HG02588 (cell line): ENCODE measurements around the gene GRM7.

Source experiments
- ATAC-seq: cut with Tn5 transposase; IDR thresholded peaks from one replicate; pipeline ENCODE4 v1.9.1; 2021; ENCODE audit warnings: mild to moderate bottlenecking, moderate library complexity; ENCODE audit not compliant: unreplicated experiment

The GRM7 gene

DNA sequence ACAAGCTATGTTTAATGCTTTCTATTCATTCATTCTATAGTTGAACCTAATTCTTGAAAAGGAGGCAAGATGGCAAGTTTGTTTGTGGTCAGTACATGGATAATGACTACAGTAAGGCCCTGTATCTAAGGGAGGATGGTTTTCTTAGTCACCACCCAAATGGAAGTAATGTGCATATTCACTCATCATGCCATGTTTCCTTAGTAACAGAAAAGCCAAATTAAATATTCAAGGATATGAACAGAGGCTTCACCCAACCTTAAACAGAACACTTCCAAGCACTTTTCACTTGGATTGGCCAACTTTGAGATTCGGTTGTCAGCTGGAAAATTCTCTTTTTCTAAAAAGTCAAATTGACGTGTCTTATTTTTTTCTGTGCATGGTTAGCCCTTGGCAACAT, 835.4 kb downstream of the GRM7 start:
- ATAC-seq: no peak

DNA sequence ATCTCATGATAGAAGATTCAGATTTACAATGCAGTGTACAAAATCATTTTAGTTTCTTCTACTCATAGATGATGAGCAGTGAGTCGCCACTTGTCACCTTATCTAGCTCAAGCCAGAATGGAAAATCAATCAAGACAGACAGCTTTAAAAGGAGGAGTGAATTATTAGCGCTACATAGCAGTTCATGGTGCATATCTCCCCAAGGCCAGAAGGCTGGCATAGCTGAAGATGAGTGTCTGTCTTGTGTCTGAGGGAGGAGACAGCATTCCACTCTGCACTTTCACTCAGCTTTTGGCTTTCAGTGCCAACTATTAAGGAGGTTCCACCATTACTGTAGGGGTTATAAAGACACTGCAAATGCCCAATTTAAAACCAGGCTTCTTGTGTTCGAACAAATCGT, 836.6 kb downstream of the GRM7 start:
- no peak for ATAC-seq

DNA sequence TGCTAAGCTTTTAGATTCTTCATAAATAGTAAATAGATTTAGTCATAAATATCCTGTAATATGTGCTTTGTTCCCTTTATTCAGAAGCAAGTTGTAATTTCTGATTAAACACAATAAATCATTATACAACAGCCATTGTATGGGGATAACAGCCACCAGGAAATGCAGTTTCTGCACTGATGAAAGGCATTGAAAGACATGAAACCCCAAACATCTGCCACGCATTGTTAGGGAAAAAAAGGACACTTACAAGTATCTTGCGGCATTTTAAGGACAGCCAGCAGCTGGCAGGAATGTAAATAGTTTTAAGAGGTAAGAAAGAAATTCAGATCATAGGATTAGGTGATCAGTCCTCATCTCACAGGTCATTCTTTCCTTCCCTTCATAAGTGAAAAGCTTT, 839.6 kb downstream of the GRM7 start:
- no peak for ATAC-seq

DNA sequence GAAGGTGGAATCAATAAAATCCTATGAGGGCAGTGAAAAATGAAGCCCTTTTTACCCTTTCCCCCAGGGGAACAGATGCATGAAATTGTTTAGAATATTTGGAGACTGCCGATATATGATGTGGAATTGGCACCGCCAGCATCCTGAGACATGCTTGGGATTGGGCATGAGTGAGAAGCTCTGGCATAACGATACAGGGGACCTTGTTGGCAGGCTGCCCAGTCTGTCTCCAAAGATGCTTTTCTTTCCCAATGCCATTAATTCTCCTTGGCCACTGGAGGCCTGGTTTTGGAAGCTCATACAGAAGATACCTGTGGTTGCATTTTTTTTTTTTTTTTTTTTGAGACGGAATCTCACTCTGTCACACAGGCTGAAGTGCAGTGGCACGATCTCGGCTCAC, 840.1 kb downstream of the GRM7 start:
- no peak for ATAC-seq

DNA sequence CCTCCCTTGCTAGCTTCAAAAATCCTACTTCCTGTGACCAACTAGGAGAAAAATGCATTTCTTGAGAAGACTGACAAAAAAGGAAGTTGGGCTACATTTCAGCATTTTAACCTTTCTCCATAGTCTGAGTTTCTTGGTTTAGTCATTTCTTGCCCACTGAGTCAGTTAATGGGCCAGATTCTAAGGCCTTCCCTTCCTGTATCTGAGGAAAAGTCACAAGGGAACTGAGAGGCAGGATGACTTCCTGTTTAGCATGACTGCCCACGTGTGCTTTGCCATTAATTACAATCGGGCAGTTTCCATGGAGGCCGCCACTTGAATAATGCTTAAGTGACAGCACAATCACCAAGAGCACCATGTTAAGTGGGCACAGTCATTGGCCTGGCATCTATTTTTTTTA, 846.3 kb downstream of the GRM7 start:
- ATAC-seq: no peak

DNA sequence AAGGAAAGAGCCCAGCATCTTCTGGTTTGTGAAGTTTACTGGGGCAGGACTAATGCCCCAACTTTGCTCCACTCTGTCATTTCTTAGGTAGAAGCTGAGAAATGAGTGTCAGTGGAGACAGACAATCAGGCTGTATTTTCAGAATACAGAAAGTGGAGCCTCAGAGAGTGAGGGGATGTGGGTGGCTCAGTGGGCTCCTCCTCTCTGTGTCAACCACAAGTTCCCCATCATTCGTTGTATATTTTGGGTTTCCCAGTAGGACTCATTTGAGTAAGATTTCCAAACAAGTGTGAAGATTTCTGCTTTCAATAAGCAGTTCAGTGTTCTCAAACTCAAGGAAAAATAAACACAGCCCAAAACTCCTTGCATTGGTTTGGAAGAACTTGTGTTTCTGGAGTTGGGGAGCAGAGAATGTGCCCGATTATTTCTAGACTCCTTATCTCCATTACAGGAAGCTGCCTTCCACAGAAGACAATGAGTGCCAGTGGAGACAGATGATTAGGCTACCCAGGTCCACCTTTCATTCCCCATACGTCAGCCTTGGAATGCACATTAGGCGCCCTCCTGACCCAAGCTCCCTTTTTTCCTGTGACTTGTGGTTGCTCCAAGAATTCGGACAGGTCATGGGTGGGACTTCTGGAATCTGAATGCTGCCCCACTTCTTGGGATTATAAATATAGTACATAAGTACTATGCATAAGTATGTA, 848.6 kb downstream of the GRM7 start:
- ATAC-seq: no peak

DNA sequence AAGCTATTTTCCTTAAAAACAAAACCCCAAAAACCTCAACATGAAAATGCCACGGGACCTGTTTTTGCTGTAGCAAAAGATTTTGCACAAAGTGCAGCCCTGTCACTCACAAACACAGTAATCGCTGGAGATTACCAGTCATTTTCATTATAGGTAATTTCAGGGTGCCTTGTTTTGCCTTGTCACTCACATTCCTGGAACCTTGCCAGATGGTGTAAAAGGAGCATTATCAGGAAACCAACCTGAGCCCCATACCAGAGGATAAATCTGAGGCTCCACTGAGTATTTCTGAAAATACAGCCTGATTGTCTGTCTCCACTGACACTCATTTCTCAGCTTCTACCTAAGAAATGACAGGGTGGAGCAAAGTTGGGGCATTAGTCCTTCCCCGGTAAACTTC, 849.4 kb downstream of the GRM7 start:
- ATAC-seq: no peak

DNA sequence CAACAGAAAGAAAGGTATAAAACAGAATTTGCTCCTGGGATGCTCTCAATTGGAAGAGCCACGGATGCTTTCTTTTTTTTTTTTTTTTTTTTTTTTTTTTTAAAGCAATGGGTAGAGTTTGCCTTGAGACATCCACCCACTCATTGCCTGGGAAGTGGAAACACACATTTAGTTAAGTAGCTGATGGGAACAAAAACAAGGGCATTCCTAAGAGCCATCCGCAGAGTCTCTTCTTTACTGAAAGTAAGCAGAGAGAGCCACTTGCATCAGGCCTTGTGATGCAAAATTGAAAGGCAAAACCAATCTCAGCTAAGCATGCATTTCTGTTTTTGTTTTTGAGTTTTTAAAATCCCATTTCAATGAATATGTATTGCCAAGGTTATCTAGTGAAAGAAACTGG, 852.8 kb downstream of the GRM7 start:
- no peak for ATAC-seq

DNA sequence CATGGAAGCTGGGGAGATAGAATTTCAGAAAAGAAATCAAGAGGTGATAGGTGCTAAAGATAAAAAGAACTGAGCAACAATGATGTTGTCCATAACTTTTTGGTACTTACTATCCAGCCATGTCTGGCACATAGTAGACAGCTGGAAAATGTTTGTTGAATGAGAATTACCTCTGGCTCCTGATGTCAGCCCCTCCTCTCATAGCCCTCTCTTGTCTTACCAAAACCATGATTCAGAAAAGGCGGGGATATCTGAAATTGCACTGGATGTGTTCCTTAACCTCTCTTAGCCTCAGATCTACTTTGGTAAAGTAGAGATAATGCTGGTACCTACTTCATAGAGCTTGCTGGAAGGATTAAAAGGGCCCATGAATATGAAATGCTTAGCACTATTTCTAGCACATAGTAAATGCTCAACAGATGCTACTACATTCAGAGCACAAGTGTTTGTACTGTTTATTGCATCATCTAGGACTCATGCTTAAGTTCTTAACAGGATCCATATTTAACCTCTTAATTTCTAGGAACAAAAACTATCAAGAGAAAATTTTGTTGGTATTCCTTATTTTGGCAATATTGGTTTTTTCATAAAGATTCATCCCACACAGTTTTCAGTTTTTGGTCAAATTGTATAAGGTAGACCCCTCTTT, 859.9 kb downstream of the GRM7 start:
- no peak for ATAC-seq

DNA sequence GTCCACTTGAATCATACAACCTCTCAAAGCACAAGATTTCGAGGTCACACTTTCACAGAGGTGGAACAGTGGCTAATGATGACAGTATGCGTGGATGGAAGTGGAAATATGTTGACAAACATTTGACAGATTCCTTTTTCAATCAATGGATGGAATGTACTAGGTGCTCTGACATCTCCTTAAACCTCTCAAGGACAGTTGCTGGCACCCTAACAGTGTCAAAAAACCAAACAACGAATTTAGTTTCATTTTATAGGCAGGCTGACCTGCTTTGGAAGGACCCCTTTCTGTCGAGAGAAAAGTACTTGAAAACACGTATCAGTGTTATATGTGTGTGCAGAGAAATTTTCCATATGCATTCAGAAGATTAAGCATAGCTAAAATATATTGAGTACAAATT, 861.0 kb downstream of the GRM7 start:
- no peak for ATAC-seq

DNA sequence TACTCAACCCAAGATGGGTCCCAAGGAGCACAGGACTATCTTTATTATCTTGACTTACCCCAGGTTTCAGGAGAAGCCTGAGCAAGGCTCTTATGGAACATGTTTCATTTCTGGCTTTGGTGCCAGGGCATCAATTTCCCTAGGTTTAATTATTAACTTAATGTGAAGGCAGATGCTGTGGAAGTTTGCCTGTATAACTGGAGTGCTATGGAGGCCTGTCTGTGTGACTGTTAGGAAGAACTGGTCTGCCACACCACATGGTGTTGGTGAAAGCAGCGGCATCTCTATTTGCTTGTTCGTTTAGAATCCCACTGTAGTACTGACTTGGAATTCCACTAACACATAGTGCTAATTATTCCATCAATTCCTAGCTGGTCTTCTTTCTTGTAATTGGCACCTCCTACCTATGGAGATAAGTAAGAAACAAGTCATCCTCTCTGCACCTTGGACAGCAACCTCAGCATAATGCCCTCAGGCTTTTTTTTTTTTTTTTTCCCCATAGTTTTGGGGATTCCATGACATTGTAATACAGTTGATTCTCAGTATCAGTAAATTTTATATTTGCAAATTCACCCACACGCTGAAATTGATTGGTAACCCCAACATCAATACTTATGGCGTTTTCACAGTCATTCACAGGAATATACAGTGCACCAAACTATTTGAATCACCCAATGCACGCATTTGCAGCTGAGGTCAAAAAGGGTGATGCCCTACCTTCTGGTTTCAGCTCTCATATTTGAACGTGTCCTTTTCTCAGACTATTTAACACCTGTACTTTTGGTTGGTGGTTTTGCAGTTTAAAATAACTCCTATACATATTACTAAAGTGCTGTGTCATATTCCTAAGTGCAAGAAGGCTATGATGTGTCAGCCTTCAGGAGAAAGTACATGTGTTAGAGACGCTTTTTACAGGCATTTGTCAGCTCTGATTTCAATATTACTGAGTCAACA, 867.9 kb downstream of the GRM7 start:
- ATAC-seq: no peak

DNA sequence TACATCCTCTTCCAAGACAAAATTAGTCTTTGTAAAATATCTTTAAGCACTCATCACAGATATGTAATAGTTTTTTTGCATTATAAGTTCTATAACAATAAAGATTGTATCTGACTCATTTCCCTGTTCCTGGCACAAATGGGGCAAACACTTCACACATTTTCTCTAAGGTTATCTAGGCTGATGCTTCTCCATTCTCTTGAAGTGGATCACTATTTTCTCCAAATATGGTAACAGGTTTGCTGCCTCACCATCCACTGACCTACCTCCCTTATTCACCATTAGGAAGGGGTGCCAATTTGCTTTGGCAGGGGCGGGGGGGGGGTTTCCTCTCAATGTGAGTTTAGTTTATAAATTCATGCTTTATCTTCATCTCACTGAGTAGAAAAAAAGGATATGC, 873.0 kb downstream of the GRM7 start:
- ATAC-seq: no peak

DNA sequence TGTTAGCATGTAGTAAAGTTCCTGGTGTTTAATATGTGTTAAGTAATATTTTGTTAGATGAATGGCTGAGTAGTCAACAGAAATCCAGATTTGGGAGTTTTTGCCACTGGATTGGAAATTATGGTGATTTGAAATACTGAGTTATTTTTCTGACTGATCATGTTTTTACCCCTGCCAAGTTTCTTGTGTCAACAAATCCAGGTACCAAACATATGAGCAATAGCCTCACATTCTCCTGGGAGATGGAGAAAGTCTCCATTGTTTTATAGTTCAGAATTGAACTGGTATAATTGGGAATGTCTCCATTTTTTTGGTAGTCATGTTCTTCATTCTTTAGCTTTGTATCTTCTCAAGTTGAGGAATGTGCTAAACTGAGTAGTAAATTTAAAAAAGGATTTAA, 873.5 kb downstream of the GRM7 start:
- no peak for ATAC-seq

DNA sequence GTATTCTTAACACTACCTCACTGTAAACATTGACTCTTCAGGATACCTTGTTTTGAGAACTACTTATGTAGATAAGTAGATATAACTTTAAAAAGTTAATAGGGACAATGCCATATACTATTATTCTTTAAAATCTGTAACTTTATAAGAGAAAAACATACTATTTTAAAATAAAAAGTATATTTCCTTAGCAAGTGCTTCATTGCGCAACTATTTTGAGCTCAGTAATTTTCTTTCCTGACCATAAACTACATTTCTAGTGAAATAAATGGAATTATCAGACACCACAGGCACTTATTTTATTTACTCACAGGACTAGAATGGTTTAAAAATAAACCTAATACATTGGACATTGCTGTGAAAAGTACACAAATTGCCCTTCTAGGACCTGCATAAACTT, 876.3 kb downstream of the GRM7 start:
- ATAC-seq: no peak

DNA sequence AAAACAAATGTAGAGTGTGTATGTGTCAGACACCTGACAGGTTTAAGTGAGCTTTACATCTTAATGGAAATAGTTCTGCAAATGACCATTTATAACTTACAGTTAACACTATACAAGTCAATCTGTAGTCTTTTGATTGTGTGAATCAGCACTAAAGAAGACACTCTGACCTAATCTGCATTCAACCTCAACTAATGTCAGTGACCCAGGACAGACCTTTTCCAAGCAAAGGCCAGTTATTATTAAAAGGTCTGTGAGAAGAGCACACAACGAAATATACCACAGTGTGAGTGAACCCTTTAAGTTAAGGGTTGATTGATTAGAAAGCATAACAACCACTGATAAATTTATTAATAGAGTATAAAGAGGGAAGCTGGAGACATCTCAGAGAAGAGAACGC, 878.8 kb downstream of the GRM7 start:
- ATAC-seq: no peak

DNA sequence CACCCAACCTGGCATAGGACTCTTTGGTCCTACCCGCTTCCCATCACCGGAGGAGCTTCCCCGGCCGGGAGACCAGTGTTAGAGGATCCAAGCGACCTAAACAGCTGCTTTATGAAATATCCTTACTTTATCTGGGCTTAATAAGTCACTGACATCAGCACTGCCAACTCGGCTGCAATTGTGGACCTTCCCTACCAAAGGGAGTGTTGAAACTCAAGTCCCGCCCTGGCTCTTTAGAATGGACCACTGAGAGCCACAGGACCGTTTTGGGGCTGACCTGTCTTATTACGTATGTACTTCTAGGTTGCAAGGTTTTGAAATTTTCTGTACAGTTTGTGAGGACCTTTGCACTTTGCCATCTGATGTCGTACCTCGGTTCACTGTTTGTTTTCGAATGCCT, 879.5 kb downstream of the GRM7 start:
- no peak for ATAC-seq

DNA sequence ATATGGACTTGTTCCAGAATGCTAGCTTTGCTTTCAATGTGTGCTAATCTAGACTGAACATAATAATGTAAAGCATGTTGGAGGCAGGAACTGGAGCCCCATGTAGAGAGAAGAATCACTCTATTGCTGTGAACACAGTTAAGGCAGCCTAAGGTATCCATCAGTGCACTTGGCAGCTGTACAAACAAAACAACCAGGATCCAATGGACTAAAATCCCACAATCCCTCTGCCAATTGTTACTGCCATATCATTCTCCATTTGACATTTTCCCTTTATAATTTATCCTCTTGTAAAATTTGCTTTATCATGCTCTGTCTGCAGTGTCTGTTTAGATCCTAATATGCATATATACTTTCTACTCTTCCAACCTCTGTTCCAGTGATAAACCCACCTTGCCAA, 883.9 kb downstream of the GRM7 start:
- ATAC-seq: no peak

DNA sequence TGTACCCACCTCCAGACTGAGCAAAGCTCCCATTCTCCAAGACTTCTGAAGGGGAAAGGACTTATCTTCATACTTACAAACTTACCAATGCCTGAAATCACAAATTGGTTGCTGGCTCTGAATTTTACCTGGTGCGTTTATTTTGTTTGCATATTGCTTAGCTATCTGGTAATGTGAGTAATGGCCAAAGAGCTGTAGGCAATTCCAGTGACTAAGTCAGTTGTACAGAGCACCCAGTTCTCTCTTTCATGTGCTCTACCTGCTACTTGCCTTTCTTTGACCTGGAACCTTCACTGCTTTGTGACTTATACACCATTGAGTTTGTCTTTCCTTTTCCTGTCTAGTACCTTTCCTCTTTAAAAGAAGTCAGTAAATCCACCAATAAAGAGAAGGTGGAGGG, 884.8 kb downstream of the GRM7 start:
- ATAC-seq: no peak

DNA sequence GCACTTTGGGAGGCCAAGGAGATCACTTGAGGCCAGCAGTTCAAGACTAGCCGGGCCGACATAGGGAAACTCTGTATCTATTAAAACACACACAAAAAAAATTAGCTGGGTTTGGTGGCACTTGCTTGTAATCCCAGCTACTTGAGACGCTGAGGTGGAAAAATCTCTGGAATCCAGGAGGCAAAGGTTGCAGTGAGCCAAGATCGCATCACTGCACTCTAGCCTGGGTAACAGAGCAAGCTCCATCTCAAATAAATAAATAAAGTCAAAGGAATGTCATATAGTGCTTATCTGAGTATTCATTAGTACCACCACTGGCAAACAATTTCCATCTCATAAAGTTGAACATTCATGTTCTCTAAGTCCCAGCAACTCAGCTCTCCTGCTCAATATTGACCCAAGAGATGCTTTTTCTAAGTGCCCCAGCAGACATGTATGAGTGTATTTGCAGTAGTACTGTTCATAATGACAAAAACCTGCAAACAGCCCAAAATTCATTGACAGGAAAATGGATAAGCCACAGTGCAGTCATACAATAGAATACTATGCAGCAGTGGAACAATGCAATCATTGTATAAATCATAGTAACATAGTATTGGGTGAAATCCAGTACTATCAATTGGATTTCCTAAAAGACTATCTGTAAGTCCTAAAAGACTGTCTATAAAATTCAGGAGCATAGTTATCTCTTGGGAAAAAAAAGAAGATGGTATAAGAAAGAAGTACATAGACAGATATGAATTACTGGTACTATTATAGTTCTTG, 889.2 kb downstream of the GRM7 start:
- no peak for ATAC-seq

DNA sequence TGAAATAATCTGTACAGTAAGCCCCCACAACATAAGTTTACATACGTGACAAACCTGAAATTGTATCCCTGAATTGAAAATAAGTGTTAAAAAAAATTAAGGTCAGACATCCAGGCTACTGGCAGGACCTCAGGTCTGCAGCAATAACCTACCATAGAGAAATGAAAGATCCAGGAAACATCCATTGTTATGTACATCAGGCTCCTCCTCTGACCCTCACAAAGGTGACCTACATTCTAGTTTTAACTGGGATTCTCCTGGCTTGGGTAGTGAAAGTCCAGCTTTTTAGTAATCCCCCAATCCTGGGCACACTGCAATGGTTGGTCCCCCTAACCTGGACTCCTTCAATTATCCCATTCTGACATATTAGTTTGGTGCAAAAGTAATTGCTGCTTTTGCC, 891.1 kb downstream of the GRM7 start:
- no peak for ATAC-seq
